ENCODE results near the gene TBC1D22A. TPM values are rescaled to one million over a fixed set of nuclear protein-coding genes. Genes with fewer than 3 reads are reported as not detected.

The TBC1D22A gene
- total RNA-seq, 3 donors from 2014 or later, result 35.6 to 51.9 (median 41.8) TPM

DNA sequence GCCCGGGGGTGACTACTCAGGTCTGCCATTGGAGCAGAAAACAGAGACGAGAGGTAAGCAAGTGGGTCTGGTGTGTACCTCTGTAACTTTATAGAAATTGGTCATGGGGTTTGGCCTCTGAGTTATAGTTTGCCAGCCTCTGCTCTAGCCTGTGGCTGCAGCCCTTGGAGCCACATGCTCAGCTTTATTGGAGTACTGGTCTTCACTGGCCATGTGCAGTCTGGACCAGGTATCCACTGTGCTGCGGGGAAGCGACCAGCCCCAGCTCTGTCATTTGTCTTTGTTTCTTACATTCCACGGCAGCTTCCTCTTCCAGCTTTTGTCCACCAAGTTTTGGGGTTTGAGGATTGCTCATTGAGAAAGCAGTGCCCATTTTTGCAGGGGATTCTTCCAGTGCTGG lies 453.4 kb downstream of the TBC1D22A start:
- intact Hi-C loops (cut with DNase I, micrococcal nuclease), result no loop called here

DNA sequence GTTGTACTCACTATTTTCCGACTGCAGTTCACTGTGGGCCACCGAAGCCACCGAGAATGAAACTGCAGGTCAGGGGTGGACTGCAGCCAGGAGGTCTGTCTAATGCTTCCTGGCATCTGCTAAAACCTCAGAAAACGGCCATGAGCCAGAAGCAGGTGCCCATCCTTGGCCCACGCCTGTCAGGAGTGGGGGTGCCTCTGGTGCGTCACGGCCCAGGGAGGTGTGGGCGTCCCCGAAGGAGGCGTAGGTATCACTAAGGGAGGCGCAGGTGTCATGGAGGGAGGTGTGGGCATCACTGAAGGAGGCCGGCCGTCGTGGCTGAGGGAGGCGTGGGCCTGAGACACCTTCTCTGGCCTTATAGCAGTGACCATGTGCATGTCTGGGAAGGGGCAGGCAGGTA lies 456.2 kb downstream of the TBC1D22A start:
- no peak for DNase-seq
- intact Hi-C loops (cut with DNase I, micrococcal nuclease), result no loop called here
- TF ChIP-seq, protein P1, sequence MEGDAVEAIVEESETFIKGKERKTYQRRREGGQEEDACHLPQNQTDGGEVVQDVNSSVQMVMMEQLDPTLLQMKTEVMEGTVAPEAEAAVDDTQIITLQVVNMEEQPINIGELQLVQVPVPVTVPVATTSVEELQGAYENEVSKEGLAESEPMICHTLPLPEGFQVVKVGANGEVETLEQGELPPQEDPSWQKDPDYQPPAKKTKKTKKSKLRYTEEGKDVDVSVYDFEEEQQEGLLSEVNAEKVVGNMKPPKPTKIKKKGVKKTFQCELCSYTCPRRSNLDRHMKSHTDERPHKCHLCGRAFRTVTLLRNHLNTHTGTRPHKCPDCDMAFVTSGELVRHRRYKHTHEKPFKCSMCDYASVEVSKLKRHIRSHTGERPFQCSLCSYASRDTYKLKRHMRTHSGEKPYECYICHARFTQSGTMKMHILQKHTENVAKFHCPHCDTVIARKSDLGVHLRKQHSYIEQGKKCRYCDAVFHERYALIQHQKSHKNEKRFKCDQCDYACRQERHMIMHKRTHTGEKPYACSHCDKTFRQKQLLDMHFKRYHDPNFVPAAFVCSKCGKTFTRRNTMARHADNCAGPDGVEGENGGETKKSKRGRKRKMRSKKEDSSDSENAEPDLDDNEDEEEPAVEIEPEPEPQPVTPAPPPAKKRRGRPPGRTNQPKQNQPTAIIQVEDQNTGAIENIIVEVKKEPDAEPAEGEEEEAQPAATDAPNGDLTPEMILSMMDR (IDR thresholded peaks at IDR 0.05), result no peak
- Histone ChIP-seq H3K4me3 (no peak overlapping the region), H3K36me3 (ENCODE audit: low read depth) (no peaks in the 10 kb centered on the region), H3K9me3 (no peaks in the 10 kb centered on the region), H3K4me1 (ENCODE audit: low read depth) (no peaks in the 10 kb centered on the region)
- ATAC-seq, result no peak

More for the DNA sequence above, 453.4 kb downstream of the TBC1D22A start:
- no peak for DNase-seq
- Histone ChIP-seq H3K4me1 (ENCODE audit: low read depth) (no peaks in the 10 kb centered on the region), H3K36me3 (ENCODE audit: low read depth) (no peaks in the 10 kb centered on the region), H3K9me3 (no peaks in the 10 kb centered on the region), H3K4me3 (no peak overlapping the region)
- TF ChIP-seq, protein P1 (IDR thresholded peaks at IDR 0.05), result no peak
- ATAC-seq, result no peak

DNA sequence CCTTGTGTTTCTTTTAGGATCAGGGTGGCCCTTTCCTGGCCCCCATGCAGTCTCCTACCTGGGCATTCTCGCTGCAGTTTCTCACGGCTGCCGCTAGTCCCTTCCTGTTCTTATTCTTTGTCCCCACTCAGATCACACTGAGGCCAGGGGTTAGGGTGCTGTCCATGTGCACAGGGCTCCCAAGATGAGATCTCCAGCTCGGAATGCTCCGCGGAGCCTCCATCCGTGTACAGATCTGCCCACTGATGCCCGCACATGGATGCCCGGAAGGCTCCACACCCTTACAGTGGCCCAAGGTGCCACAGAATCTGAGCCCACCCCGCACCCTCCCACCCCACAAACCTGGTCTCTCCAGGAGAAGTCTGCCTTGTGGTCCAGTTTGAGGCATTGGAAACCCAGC lies 457.3 kb downstream of the TBC1D22A start:
- intact Hi-C loops (cut with DNase I, micrococcal nuclease), result no loop called here
- ATAC-seq, result no peak

DNA sequence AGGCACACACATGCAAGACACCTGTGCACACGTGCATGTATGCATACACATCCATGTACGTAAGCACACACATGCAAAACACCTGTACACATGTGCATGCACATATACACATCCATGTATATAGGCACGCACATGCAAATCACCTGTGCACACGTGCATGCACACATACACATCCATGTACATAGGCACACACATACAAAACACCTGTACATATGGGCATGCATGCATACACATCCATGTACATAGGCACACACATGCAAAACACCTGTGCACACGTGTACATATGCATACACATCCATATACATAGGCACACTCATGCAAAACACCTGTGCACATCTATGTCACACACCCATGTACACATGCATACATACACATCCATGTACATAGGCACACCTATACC lies 458.3 kb downstream of the TBC1D22A start:
- DNase-seq (no peak), ATAC-seq (no peak)
- no peaks in the 10 kb centered on the region for H3K9me3 ChIP-seq
- no peaks in the 10 kb centered on the region for H3K36me3 ChIP-seq (ENCODE audit: low read depth)
- no peaks in the 10 kb centered on the region for H3K4me1 ChIP-seq (ENCODE audit: low read depth)
- TF ChIP-seq, protein P1 (IDR thresholded peaks at IDR 0.05), result no peak
- no peak overlapping the region for H3K4me3 ChIP-seq
- intact Hi-C loops (cut with DNase I, micrococcal nuclease), result no loop called here

More for the DNA sequence above, 457.3 kb downstream of the TBC1D22A start:
- Histone ChIP-seq H3K36me3 (ENCODE audit: low read depth) (no peaks in the 10 kb centered on the region), H3K9me3 (no peaks in the 10 kb centered on the region), H3K4me3 (no peak overlapping the region), H3K4me1 (ENCODE audit: low read depth) (no peaks in the 10 kb centered on the region)
- no peak for DNase-seq
- TF ChIP-seq, protein P1 (IDR thresholded peaks at IDR 0.05), result no peak

- TF ChIP-seq, protein P1 (IDR thresholded peaks at IDR 0.05), result no peak
- ATAC-seq, result no peak
- intact Hi-C loops (cut with DNase I, micrococcal nuclease), result no loop called here
- no peak overlapping the region for H3K4me3 ChIP-seq
- no peaks in the 10 kb centered on the region for H3K9me3 ChIP-seq
- no peaks in the 10 kb centered on the region for H3K4me1 ChIP-seq (ENCODE audit: low read depth)
- no peak for DNase-seq
- H3K36me3 ChIP-seq (ENCODE audit: low read depth), result no peaks in the 10 kb centered on the region
Measured at GRCh38 chr22:47221840-47222615, 459.6 kb downstream of the TBC1D22A start.

Other genes starting within 250 kb of the TBC1D22A start
- gene CELSR1, start 225.0 kb upstream of the TBC1D22A start, total RNA-seq, result 1 to 10 TPM; 1.9 to 4.2 (median 2.5) TPM
- 100 to 1,000 TPM; 114 to 203 (median 197) TPM for gene GRAMD4, start 142.3 kb upstream of the TBC1D22A start, total RNA-seq
- gene CERK, start 24.4 kb upstream of the TBC1D22A start, total RNA-seq, result 10 to 100 TPM; 40.3 to 51.7 (median 50.0) TPM